Esophagus (tissue), 2 donors: ENCODE measurements around the gene MAP3K13. TPM values are rescaled to one million over a fixed set of nuclear protein-coding genes. Genes with fewer than 3 reads are reported as not detected.

Experiments used
- H3K27ac ChIP-seq, 2 donors: one replicate each; pipeline ENCODE4 v1.5.1; 2013; ENCODE audit warnings: low read depth in 2 of 2, mild to moderate bottlenecking in 2 of 2, inconsistent platforms in 1 of 2, low read length in 1 of 2, moderate library complexity in 1 of 2
- H3K27me3 ChIP-seq, 2 donors: one replicate each; pipeline ENCODE4 v1.6.1; 2013; ENCODE audit warnings: low read length in 2 of 2, control low read depth in 1 of 2, mild to moderate bottlenecking in 1 of 2; ENCODE audit not compliant: insufficient read depth in 2 of 2, control insufficient read depth in 1 of 2
- H3K36me3 ChIP-seq, 2 donors: one replicate each; pipeline ENCODE4 v1.6.1; 2013; ENCODE audit warnings: low read length in 1 of 2; ENCODE audit not compliant: control insufficient read depth in 2 of 2, insufficient read depth in 2 of 2
- H3K4me1 ChIP-seq, 2 donors: one replicate each; pipeline ENCODE4 v1.6.1; 2013; ENCODE audit warnings: low read length in 1 of 2; ENCODE audit not compliant: control insufficient read depth in 2 of 2, insufficient read depth in 2 of 2
- H3K4me3 ChIP-seq, 2 donors: one replicate each; pipeline ENCODE4 v1.5.1; 2013; ENCODE audit warnings: low read length in 2 of 2, mild to moderate bottlenecking in 2 of 2, low read depth in 1 of 2, moderate library complexity in 1 of 2
- H3K9me3 ChIP-seq, 2 donors: one replicate each; pipeline ENCODE4 v1.6.1; 2013; ENCODE audit warnings: mild to moderate bottlenecking in 2 of 2, low read depth in 1 of 2, low read length in 1 of 2, moderate library complexity in 1 of 2; ENCODE audit not compliant: control insufficient read depth in 2 of 2, insufficient read depth in 1 of 2
- WGBS, 2 donors: extraction: QIAGEN DNeasy Blood & Tissue Kit; methylation state at CpG; one replicate each; pipeline ENCODE4 v1.1.7; 2013; 5-methylcytosine and 5-hydroxymethylcytosine counted together
- polyA plus RNA-seq, 2 donors: library from polyadenylated mRNA; stranded (reverse); fragments of 200-250 nt; gene quantifications; one replicate each; pipeline ENCODE4 v1.2.3, GENCODE V29; 2013
- donor health status: healthy with polysubstance abuse.
- donor health status: Bipolar disorder and iron deficiency.

Gene MAP3K13
- polyA plus RNA-seq, 2 donors = 14.7 to 25.5 TPM

GRCh38 chr3:185327062-185327461 lies 35.9 kb upstream of the MAP3K13 start:
- H3K9me3 ChIP-seq = no peaks in the 10 kb centered on the region
- H3K27me3 ChIP-seq = no peaks in the 10 kb centered on the region
- no peaks in the 10 kb centered on the region for H3K4me1 ChIP-seq
- no peaks in the 10 kb centered on the region for H3K36me3 ChIP-seq
- H3K27ac ChIP-seq = no peak overlapping the region
- no peak overlapping the region for H3K4me3 ChIP-seq
- WGBS, 2 donors = 68 to 73% methylated on average over 6 of the region's 6 CpGs

- Histone ChIP-seq H3K27me3 (no peaks in the 10 kb centered on the region), H3K9me3 (no peaks in the 10 kb centered on the region), H3K27ac (peak overlapping the region in 1 of 2 donors; percentile 45), H3K4me1 (no peaks in the 10 kb centered on the region), H3K4me3 (no peak overlapping the region), H3K36me3 (no peaks in the 10 kb centered on the region)
- WGBS, 2 donors = 44 to 64% methylated on average over 10 of the region's 10 CpGs
Measured at GRCh38 chr3:185328324-185329004, 34.5 kb upstream of the MAP3K13 start.

GRCh38 chr3:185330238-185330637 lies 32.7 kb upstream of the MAP3K13 start:
- Histone ChIP-seq H3K27ac (no peak overlapping the region), H3K36me3 (no peaks in the 10 kb centered on the region), H3K9me3 (no peaks in the 10 kb centered on the region), H3K27me3 (no peaks in the 10 kb centered on the region), H3K4me1 (no peaks in the 10 kb centered on the region), H3K4me3 (no peak overlapping the region)
- WGBS, 2 donors = 61 to 74% methylated on average over 6 of the region's 6 CpGs

- H3K4me1 ChIP-seq = no peaks in the 10 kb centered on the region
- WGBS, 2 donors = 57 to 64% methylated on average over 3 of the region's 3 CpGs
- H3K36me3 ChIP-seq = no peaks in the 10 kb centered on the region
- H3K9me3 ChIP-seq = no peaks in the 10 kb centered on the region
- no peak overlapping the region for H3K27ac ChIP-seq
- H3K27me3 ChIP-seq = no peaks in the 10 kb centered on the region
- no peak overlapping the region for H3K4me3 ChIP-seq
Measured at GRCh38 chr3:185330644-185331043, 32.3 kb upstream of the MAP3K13 start.

- no peaks in the 10 kb centered on the region for H3K4me1 ChIP-seq
- no peaks in the 10 kb centered on the region for H3K27me3 ChIP-seq
- no peaks in the 10 kb centered on the region for H3K36me3 ChIP-seq
- H3K9me3 ChIP-seq = no peaks in the 10 kb centered on the region
- 22 to 29% methylated on average over 3 of the region's 3 CpGs for WGBS, 2 donors
- peak overlapping the region in 1 of 2 donors; percentile 31 for H3K27ac ChIP-seq
- no peak overlapping the region for H3K4me3 ChIP-seq
Measured at GRCh38 chr3:185332026-185332735, 30.8 kb upstream of the MAP3K13 start.

GRCh38 chr3:185335799-185336198 lies 27.1 kb upstream of the MAP3K13 start:
- Histone ChIP-seq H3K4me3 (no peak overlapping the region), H3K9me3 (no peaks in the 10 kb centered on the region), H3K27ac (no peak overlapping the region), H3K4me1 (no peaks in the 10 kb centered on the region), H3K36me3 (no peaks in the 10 kb centered on the region), H3K27me3 (no peaks in the 10 kb centered on the region)

GRCh38 chr3:185337231-185337816 lies 25.6 kb upstream of the MAP3K13 start:
- Histone ChIP-seq H3K4me1 (peaks cover 0 to 2% of the 10 kb centered on the region in 2 donors), H3K36me3 (no peaks in the 10 kb centered on the region), H3K9me3 (no peaks in the 10 kb centered on the region), H3K27me3 (no peaks in the 10 kb centered on the region), H3K27ac (no peak overlapping the region), H3K4me3 (no peak overlapping the region)
- whole genome bisulfite sequencing, 2 donors = 41 to 44% methylated on average over 5 of the region's 5 CpGs

GRCh38 chr3:185339945-185340344 lies 23.0 kb upstream of the MAP3K13 start:
- Histone ChIP-seq H3K36me3 (no peaks in the 10 kb centered on the region), H3K4me3 (no peak overlapping the region), H3K27ac (no peak overlapping the region), H3K9me3 (no peaks in the 10 kb centered on the region), H3K4me1 (peaks cover 0 to 2% of the 10 kb centered on the region in 2 donors), H3K27me3 (no peaks in the 10 kb centered on the region)
- WGBS, 2 donors = 87 to 92% methylated on average over 2 of the region's 2 CpGs

GRCh38 chr3:185340751-185341150 lies 22.2 kb upstream of the MAP3K13 start:
- Histone ChIP-seq H3K4me3 (no peak overlapping the region), H3K4me1 (peaks cover 0 to 2% of the 10 kb centered on the region in 2 donors), H3K36me3 (no peaks in the 10 kb centered on the region), H3K9me3 (no peaks in the 10 kb centered on the region), H3K27me3 (no peaks in the 10 kb centered on the region), H3K27ac (no peak overlapping the region)
- 95 to 99% methylated on average over 2 of the region's 2 CpGs for WGBS, 2 donors
